HG02885 (cell line): ENCODE measurements around the gene USP7.
"Not testable (repeated sequence)": the region's sequence is repeated elsewhere in the genome, so short reads cannot be mapped to it uniquely, and the experiment has no call there.

Experiments used
- ATAC-seq: cut with Tn5 transposase; IDR thresholded peaks from one replicate; pipeline ENCODE4 v1.9.1; 2021; ENCODE audit warnings: mild to moderate bottlenecking; ENCODE audit not compliant: unreplicated experiment, poor library complexity

Gene USP7

DNA sequence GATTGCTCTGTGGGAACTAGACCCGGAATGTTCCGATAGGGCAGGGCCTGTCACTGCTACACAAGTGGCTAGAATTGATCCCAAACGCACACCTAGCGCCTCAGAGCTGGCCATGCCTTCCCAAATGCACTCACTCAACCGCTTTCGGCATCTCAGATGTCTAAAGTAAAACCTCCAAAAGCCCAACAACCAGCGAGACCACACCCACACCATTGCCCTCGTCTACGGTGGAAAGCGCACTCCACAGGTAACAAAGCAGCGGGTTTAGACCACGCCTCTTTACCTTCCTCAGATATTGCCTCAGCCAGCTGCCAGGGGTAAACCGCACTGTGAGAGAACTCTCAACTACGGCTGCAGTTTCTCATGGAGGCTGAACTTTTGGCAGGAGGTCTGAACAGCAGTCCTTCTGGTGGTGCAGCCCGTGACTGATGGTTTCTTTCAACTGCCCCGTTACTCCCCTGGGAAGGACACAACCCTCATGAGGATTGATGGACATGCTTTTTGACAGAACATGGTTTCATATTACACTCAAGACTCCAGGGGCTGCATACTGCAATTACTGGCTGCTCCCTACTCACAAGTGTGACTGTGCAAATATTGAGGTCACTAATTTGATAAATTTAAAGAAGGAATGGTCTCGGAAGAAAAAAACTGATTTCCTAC lies 34.5 kb downstream of the USP7 start:
- ATAC-seq, result peak; percentile 43

DNA sequence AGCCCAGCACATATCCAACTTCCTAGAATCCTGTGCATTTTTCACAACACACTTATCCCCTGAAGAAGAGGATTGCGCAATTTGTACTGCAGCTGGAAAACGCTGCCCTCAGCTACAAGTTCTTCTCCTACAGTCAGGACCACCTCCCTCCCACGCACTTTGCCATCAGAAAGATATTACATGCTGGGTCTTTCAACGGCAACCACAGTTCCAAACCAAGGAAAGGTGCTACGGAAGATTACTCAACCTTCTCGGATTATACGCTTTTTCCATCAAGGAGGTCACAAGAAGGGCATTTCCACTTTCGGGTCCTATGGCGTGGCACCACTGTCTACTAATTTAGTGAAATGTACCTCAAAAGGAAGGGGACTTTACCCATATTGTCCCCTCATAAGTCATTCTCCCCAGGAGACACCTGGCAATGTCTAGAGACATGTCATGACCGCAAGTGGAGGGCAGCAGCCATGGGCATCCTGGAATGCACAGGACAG lies 35.2 kb downstream of the USP7 start:
- peak; percentile 48 for ATAC-seq

DNA sequence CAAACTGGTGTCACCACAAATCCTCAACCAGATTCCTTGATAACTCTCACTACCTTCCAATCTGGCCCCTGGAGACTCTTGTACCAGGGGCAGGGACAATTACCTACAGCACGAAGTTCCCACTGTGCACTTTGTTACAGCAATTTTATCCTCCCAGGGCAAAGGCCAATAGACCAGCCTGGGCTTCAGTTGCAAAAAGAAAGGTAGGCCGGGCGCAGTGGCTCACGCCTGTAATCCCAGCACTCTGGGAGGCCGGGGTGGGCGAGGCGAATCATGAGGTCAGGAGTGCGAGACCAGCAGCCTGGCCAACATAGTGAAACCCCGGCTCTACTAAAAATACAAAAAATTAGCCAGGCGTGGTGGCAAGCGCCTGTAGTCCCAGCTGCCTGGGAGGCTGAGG lies 36.9 kb downstream of the USP7 start:
- ATAC-seq, result no peak

DNA sequence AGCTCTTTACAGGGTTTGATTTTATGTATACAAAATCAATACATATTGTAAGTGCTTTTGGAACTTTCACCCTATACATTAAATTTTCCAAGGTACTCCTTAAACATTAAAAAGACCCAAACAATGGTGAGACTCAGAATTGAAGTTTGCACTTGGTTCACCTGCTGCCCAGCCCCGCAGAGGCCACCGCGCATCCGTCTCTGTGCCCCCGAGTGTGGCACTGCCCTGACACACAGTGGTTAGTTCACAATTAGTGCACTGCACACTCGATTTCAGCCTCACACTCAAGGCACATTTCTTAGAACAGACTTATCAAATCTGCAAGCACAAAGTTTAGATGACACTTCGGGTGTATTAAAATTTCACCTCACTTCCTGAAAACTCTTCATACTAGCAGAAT lies 38.3 kb downstream of the USP7 start:
- no peak for ATAC-seq

DNA sequence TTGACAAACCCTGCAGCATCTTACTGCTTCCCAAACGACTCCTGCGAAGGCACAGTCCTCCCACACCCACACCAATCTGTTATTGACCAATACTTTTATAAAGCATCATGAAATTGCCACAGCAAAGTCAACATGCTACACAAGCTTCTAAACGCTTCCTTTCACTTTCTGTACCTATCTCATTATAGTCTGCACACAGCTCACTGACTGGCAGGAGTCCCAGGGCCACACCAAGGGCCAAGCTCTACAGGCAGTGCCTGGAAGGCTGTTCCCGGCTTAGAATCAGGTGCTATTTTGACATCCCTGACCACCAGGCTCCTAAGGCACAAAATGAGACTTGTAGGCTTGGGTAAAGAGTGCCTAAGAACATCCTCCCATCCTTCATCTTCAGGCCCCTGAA lies 39.5 kb downstream of the USP7 start:
- ATAC-seq, result no peak

DNA sequence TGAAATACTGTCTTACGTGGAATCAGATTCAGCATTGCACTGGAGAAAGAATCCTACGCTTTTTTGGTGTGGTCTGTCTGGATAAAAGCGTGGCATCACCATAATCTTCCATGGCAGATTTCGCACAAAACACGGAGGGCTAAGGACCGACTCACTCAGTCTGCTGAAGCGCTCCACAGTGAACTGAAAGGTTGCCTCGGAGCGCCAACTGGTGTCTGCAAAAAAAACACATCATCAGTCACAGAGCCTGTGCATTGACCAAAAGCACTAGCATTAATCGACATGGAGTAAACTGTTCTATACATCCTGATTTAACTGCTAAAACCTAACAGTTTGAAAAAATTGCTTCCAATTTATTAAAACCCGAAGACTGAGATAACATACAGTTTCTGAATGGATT lies 40.5 kb downstream of the USP7 start:
- ATAC-seq, result no peak

DNA sequence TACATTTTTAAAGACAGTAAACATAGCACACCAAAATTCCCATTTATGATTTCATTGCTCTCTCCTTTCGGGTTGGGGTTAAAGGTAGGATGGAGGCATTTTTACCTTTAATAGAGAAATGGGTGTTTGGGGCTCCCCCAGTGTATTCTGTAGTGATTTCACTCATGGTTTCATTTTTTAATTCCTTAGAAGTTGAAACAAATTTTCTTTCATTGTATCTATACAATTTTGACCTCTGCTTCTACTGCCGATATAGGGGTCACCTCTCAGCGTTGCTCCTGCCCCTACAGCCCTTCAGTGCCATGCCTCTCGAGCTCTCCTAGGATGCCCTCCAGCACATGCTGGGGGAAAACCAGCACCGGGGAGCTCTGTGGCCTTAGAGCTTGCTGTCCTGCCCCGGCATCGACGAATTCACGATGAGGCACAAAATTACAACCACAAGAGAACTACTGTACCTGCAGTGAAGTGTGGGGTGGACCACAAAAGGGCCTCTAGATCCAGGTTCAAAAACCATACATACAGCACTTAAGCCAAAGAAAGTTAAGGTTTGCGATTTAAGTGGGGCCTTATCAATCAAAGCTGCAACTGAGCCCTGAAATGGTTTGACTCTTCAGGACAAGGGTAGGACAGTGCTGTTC lies 42.2 kb downstream of the USP7 start:
- ATAC-seq, result no peak

DNA sequence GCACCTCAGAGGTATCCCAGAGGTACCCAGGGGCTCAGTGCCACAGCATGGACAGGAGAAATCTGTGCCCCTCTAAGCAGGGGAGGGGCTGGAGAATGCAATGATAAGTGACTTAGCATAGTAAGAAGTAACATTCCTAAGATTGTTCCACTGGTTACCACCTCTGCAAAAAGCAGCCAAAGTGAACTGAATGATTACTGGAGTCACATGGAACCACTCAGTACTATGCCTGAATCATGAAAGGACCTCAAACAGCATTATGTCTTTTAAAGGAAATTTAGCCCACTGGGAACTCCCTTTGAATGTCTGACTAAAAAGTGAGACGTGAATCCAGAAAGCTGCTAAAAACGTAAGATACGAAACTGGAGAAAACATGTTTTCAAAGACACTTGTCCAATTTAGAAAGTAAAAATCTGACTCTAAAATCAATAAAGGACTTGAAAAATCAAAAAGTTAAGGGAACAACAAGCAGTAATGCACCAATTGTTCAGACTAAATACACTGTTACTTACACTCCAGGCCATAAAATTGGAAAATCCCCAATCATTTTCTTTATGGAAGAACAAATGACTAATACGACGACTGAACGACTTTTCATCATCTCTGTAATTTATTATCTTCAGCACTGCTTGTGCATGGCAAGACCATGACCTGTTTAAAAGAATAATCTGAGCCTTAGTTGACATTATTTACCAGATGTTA lies 42.9 kb downstream of the USP7 start:
- ATAC-seq, result no peak

DNA sequence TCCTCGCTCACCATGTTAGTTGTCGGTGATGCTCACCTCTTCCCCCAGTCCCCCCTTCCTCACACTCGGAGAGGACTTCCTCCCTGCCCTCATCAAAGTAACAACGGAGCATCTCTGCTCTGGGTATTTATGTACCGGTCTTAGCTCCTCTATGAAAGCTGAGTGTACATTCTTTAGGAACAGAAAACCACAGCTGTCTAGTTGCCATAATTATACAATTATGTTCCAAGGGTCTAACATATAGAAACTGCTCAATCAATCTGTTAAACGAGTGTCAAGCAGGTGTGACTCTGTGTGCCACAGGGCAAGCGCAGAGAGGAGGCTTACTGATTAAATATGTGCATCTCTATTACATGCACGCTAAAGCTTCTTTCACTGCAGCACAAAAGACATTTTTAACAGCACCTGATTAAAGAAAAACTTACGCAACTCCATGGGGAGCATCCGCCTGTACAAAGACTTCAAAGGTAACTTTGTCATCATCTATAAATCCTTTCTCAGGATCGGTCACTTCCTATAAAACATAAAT lies 43.7 kb downstream of the USP7 start:
- no peak for ATAC-seq

DNA sequence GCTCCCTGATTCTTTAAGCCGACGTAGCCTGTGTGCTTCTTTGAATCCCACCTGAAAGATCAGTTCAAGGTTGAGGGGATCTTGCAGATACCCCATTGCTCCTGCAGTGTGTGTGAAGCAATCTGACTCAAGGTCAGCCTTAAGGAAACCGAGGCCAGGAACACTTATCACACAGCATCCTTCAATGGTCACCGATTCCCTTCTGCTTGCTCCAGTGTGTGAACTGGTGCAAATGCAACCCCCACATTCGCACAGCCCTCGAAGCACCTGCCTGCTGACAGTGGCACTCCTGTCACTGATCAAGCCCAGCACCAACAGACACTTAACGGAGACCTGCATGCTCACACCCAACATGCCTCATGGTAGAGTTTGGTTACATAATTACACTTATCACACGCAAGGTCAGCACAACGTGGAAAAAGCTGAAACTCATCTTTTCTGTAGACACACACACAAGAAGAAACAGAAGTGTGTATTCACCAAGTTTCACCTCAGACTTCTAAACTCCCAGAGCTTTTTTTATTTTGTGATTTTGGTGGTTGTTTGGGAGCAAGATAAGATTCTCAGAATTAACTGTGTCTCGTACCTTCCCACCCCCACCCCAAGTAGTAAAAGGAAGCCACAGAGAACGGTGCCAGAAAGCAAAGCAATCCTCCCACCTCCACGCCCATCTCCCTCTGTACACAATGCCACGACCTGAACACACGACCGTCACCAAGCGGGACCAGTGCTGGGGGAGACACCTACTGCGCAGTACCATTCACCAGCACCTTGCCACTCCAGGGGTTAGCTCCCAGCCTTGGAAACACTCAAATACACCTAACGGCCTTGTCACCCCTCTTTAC lies 44.4 kb downstream of the USP7 start:
- no peak for ATAC-seq

DNA sequence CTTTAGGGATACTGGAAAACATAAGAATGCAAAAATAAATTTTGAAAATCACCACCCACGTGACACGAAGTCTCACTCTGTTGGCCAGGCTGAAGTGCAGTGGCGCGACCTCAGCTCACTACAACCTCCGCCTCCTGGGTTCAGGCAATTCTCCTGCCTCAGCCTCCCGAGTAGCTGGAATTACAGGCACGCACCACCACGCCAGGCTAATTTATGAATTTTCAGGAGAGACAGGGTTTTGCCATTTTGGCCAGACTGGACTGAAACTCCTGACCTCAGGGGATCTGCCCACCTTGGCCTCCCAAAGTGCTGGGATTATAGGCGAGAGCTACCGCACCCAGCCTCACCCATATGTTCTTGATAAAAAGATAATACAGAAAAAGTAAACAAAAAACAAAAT lies 46.4 kb downstream of the USP7 start:
- ATAC-seq, result not testable (repeated sequence)

DNA sequence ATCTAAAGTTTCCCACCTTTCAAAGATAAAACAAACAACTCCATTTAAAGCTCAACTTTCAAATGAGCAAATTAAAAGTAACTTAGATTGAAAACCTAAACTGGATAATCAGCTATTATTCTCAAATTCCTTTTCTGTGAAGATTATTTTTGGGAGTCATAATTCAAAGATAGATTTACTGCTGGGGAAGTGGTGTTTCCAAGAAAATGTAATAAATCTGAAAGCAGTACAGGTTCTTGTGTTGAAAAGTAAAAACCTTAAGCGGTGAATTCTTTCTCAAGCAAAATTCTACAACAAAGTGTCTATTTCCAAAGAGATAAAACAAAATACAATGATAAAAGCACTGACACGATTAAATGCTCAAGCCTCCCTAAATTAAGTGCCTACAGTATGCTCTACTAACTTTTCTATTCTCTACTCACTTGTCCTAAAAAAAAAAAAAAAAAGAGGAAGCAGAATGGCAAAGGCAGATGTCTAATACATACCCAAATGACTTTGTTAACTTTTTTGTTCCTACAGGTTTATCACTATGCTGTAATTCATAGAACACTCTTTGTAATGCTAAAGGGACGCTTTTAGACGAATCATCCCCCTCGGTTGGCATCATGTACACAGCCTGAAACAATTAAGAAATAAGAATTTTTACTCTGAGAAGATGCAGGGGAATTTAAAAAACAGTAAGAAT lies 47.0 kb downstream of the USP7 start:
- no peak for ATAC-seq

DNA sequence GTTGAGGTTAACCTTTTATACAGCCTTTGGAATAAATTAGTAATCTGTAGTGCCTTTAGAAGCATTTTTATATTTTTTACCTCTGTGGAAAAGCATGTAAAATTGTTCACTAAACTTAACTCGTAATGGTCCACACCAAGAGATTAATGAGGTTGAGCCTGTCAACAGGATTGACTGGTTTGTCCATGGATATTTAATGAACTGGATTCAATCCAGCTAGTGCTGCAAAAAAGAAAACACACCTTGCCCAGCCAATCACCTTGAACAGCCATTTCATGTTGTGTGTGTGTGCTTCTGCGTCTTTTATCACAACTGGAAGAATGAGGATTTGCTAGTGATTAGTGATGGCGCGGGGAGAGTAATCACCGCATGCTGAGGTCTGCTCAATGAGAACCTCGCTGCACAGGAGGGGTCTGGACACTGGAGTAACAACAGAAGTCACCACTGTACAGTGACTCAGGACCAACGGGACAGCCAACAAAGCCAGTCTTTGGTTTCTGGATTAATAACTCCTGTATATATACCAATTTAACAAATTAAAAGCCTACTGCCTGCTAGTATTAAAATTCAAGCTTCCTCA lies 47.9 kb downstream of the USP7 start:
- ATAC-seq, result no peak

DNA sequence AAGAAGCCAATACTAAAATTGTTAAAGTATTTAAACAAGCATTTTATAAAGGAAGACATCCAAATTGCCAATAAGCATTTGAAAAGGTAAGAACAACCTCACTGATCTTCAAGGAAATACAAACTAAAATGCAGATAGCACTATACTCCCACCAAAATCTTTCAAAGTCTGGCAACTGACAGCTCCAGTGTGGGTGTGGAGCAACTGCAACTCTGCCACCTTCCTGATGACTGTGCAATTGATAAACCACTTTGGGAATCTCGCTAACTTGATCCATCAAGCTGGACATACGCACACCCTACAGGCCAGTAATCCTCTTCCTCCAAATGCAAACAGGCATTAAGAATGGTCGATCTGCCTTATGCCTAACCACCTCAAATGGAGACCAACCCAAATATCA lies 49.6 kb downstream of the USP7 start:
- ATAC-seq, result no peak

DNA sequence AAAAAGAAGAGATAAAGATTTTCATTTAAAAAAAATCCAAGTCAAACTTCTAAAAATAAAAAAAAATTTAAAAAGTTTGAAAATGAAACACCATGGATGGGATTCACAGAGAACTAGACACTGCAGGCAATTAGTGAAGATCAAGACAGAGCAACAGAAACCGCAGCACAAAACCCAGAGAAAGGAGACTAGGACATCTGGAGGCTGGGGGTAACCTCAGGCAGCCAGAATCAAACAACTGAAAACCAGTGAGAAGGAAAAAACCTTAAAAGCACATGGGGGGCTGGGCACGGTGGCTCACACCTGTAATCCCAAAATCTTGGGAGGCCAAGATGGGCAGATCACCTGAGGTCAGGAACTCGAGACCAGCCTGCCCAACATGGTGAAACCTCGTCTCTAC lies 50.9 kb downstream of the USP7 start:
- ATAC-seq, result no peak

DNA sequence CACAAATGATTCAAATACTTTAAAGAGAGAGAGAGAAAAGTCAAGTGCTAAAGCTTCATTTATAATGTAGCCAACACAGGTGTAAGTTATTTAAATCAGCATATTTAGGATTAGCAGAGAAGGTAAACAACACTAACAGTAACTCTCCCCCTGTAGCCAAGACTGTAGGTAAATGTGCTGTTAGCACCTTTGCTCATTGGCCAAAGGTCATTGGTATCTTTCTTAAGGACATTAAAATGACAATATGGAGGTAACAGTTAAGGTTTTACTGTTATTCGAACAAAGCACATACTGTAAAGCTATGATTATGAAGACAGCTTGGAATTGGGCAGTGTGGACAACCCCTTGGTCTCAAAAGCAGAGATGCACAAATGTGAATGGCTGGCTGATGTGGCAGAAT lies 52.9 kb downstream of the USP7 start:
- ATAC-seq, result no peak

DNA sequence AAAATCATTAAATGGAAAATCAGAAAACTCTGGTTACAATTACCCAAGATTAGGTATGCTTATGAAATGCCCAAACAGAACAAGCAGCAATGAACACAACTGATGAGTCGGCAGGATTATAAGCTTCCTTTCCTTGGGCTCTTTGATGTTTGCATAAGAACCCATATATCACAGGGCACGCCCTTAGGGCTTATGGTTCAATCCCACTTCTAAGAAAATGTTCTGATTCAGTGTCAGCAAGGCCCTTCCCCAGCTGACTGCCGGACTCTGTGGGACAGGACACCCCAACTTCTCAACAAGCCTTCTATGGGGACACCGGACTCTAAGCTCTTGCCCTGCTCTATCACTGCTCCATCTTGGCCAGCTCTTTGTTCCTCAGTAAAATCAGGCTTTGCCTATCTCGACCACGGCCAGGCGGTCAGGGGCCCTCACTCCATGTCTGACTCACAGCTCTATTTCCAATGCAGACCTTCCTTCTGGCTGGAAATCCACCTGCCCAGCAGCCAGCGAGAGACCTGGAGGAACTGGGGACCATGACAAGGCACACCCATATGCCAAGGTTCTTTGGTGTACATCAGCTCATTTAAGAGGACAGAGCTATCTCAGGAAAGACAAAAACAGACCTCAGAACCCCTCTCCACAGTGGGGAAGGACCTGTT lies 54.8 kb downstream of the USP7 start:
- ATAC-seq, result no peak

DNA sequence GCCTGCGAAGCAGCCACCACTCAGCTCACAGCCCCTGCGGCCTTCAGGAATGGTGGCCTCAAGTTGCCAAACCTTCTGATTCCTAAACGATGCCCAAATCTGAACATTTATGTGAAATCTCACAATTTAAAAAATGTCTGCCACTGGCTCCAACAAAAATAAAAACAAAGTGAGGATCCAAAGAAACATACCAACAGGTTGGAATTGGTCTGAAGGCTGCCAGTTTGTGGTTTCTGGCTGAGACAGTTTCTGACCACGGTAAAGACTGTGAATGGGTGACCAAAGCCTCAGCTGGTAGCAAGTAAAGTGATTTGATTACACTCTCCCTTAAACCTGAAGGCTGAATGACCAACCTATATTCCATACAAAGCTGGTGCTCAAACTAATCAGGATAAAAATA lies 56.6 kb downstream of the USP7 start:
- no peak for ATAC-seq
